H1 (cell line): ENCODE results near the gene CTNND2.

Experiments used
- BRCA1 ChIP-seq: IDR thresholded peaks from 2 replicates; pipeline ENCODE4 v1.6.1; 2012; ENCODE audit warnings: low read depth, low read length, improper control_type of control experiment
- CEBPB ChIP-seq: IDR thresholded peaks from 2 replicates; pipeline ENCODE4 v1.6.1; 2012; ENCODE audit warnings: low read depth, low read length
- CHD1 ChIP-seq: IDR thresholded peaks from 2 replicates; pipeline ENCODE4 v1.6.1; 2012; ENCODE audit warnings: low read depth, low read length, improper control_type of control experiment
- CTCF ChIP-seq, 3 experiments: IDR thresholded peaks; 1 replicate in 2 of 3; 2 replicates in 1 of 3; pipeline versions ENCODE4 v1.5.1 to v1.6.1; 2011; ENCODE audit warnings: low read length in 3 of 3, mild to moderate bottlenecking in 3 of 3, inconsistent platforms in 2 of 3, low read depth in 1 of 3, moderate library complexity in 1 of 3; ENCODE audit not compliant: insufficient read depth in 1 of 3; ENCODE audit errors: control extremely low read depth in 1 of 3
- EGR1 ChIP-seq: IDR thresholded peaks from 2 replicates; pipeline ENCODE4 v1.6.1; 2011; ENCODE audit warnings: low read depth, low read length, borderline replicate concordance
- EZH2 ChIP-seq: fragments of 200-600 bp; sonication (generic); IDR thresholded peaks from 2 replicates; pipeline ENCODE4 v1.7.1; 2012; ENCODE audit warnings: low read depth, mild to moderate bottlenecking, moderate library complexity, low read length, inconsistent platforms; ENCODE audit not compliant: severe bottlenecking
- MAFK ChIP-seq: IDR thresholded peaks from 2 replicates; pipeline ENCODE4 v1.6.1; 2012; ENCODE audit warnings: low read depth, mild to moderate bottlenecking, improper control_type of control experiment, low read length
- POLR2AphosphoS5 ChIP-seq: IDR thresholded peaks from 2 replicates; pipeline ENCODE4 v1.6.1; 2011; ENCODE audit warnings: low read depth, low read length
- RFX5 ChIP-seq: IDR thresholded peaks from 2 replicates; pipeline ENCODE4 v1.6.1; 2011; ENCODE audit warnings: low read depth, low read length, improper control_type of control experiment, borderline replicate concordance
- SUZ12 ChIP-seq: fragments of 200-600 bp; sonication (generic); IDR thresholded peaks from 2 replicates; pipeline ENCODE4 v1.6.1; 2012; ENCODE audit warnings: mild to moderate bottlenecking, inconsistent platforms, low read length, moderate library complexity, mixed read lengths
- USF2 ChIP-seq: IDR thresholded peaks from 2 replicates; pipeline ENCODE4 v1.6.1; 2011; ENCODE audit warnings: low read length, improper control_type of control experiment
- YY1 ChIP-seq: IDR thresholded peaks from 2 replicates; pipeline ENCODE4 v1.6.1; 2011; ENCODE audit warnings: low read depth, mild to moderate bottlenecking, low read length

DNA sequence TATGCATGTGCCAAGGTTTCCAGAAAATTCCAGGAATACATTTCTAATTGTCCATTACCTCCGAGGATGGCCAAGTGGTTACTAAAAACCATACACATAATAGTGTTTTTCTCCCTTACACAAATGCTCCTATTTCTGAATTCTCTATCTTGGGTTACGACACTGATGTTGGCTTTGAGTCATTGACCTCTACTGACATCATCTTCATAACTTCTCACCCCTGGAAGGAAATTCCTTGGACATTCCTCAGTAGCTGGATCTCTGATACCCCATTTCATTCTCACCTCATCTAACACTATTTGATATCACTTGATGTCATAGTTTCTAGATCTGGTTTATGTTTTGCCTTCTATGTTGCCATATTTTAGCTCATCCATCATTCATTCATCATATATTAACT is 287.2 kb downstream of the CTNND2 start:
- TF ChIP-seq CEBPB (no peak), RFX5 (no peak), CTCF (IDR thresholded peaks at IDR 0.05; ENCODE audit: control extremely low read depth in 1 of 3, insufficient read depth in 1 of 3, low read depth in 1 of 3, low read length in 3 of 3) (no peak), USF2 (no peak), EZH2 (no peak), POLR2AphosphoS5 (no peak), MAFK (no peak), YY1 (no peak), BRCA1 (no peak), SUZ12 (no peak), EGR1 (no peak), CHD1 (no peak)
